ENCODE results near the gene FUT4.
"Not testable (repeated sequence)": the region's sequence is repeated elsewhere in the genome, so short reads cannot be mapped to it uniquely, and the experiment has no call there.

FUT4 gene

DNA sequence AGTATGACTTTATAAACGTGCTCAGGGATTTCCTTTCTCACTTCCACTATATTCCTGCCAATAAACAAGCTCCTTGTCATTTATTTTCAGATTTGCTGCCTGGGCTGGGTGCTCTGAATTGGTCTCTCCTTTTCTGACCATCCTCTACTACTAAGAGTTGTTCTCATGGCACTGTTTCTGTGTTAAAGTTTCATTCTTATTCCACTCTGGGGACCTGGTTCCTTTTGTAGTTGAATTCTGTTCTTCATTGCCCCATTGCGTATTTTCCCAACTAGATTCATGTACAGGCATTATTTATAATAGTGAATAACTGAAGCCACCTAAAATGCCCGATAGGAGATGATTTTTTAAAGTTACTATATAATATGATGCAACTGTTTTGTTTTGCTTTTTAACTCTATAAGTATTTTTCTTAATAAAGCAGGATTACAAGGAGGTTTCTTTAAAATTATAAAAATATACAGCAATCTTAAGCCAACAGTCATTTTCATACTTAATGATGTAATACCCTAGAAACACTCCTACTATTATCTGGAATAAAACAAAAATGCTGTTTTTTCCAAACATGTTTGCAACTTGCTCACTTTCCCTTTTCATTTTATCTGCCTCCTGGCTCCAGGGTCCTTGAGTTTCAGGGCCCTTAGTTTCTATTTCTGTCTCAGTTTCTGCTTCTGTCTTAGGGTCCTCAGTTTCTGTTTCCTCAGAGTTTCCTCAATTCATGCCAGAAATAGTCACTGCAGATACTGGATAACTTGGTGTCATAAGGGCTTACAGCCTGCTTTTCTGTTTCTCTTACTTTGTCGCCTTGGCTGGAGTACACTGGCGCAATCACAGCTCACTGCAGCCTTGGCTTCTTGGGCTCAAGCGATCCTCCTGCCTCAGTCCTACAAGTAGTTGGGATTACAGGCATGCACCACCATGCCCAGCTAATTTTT is 9.8 kb upstream of the FUT4 start:
- no peak for DNase-seq

DNA sequence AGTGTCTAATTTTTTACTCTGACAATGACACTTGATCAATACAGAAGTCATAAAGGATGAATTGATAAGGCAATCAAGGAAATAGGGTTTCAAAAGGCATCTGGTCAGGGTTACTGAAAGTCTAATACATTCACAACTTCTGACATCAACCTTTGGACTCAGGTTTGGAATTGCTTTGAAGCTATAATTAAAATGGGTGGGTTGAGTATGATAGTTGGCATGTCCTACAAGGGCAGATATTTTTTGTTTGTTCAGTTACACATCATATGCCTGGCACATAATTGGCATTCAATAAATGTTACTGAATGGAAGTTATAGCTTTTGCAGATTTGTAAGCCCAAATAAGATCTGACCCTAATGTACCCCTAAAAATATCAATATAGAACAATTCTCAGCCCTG is 7.3 kb upstream of the FUT4 start:
- DNase-seq, result no peak

DNA sequence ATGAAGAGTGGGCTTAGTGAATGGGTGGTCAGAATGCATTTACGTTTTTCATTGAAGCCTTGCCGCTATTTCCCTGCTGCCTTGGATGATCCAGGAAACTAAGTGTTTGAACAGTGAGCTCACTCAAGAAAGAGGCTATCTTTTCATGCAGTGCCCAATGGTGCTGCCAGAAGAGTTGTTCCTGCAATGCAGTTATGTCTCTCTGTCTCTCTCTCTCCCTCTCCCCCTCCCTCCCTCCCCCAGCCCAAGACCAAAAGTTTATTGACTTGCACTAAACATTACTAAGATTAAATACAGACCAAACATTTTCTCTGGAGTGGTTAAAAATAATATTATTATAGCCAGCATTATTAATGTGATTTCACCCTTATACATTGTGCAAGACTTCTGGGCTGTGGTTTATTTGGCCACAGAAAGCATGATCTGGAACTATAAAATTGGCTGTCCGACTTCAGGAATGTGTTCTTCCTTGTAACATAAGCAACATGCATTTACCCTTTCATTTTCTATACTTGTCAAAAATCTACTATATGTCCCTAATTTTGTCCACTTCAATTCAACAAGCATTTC is 6.6 kb upstream of the FUT4 start:
- DNase-seq, result no peak

DNA sequence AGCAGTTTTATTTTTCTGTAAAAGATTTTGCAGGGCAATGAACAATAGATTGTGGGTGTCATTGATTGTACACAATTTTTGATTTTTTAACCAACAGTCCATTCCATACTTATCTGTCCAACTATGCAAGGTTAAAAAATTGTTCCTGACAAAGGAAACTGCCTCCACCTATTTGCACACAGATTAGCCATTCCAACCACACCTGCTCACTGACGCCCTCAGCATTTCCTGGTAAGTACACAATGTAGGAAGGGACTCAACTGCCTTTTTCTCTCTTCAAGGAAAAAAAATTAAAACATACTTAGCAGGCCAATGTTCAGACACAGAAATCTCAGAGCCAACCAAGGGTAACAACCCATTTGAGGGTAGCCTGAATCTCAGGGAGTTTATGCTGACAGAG is 4.3 kb upstream of the FUT4 start:
- DNase-seq, result no peak

DNA sequence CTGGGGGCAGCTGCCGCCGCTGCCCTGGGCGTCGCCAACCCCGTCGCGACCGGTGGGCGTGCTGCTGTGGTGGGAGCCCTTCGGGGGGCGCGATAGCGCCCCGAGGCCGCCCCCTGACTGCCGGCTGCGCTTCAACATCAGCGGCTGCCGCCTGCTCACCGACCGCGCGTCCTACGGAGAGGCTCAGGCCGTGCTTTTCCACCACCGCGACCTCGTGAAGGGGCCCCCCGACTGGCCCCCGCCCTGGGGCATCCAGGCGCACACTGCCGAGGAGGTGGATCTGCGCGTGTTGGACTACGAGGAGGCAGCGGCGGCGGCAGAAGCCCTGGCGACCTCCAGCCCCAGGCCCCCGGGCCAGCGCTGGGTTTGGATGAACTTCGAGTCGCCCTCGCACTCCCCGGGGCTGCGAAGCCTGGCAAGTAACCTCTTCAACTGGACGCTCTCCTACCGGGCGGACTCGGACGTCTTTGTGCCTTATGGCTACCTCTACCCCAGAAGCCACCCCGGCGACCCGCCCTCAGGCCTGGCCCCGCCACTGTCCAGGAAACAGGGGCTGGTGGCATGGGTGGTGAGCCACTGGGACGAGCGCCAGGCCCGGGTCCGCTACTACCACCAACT is 1.0 kb downstream of the FUT4 start:
- no peak for DNase-seq

DNA sequence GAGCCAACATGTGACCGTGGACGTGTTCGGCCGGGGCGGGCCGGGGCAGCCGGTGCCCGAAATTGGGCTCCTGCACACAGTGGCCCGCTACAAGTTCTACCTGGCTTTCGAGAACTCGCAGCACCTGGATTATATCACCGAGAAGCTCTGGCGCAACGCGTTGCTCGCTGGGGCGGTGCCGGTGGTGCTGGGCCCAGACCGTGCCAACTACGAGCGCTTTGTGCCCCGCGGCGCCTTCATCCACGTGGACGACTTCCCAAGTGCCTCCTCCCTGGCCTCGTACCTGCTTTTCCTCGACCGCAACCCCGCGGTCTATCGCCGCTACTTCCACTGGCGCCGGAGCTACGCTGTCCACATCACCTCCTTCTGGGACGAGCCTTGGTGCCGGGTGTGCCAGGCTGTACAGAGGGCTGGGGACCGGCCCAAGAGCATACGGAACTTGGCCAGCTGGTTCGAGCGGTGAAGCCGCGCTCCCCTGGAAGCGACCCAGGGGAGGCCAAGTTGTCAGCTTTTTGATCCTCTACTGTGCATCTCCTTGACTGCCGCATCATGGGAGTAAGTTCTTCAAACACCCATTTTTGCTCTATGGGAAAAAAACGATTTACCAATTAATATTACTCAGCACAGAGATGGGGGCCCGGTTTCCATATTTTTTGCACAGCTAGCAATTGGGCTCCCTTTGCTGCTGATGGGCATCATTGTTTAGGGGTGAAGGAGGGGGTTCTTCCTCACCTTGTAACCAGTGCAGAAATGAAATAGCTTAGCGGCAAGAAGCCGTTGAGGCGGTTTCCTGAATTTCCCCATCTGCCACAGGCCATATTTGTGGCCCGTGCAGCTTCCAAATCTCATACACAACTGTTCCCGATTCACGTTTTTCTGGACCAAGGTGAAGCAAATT is 1.8 kb downstream of the FUT4 start:
- DNase-seq, result no peak

DNA sequence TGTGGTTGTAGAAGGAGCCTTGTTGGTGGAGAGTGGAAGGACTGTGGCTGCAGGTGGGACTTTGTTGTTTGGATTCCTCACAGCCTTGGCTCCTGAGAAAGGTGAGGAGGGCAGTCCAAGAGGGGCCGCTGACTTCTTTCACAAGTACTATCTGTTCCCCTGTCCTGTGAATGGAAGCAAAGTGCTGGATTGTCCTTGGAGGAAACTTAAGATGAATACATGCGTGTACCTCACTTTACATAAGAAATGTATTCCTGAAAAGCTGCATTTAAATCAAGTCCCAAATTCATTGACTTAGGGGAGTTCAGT is 2.4 kb downstream of the FUT4 start:
- no peak for DNase-seq

DNA sequence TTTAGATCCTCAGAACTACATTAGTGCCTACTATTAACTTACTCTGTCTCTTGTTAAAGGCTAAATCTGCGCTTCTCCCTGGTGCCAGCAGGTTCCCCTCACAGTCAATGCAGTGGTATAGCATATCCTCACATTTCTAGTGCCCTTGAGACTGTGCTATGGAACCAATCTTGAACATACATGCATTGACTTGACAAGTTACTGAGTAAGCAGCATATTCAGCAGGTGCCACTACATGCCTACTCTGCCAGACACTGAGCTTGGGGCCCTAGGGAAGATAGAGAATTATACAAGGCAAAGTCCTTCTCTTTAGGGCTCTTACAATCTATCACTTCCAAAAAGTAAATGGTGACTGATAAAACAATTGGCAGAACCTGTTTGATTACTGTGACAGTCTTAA is 3.2 kb downstream of the FUT4 start:
- DNase-seq, result no peak

DNA sequence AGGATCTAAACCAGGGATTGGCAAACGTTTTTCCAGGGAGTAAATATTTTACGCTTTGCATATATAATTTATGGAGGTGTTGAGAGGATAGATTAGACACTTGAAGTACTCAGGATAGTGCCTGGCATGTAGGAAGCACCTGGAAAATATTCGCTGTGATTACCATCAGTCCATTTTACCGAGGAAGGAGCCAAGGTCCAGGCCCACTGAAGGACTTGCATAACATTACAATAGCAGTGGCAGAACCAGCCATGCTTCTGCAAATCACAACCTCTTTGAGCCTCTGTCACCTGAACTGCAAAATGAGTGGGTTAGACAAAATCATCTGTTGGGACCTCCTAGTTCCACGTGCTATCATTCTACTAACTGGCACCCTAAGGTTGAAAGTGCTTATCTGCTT is 5.4 kb downstream of the FUT4 start:
- no peak for DNase-seq

DNA sequence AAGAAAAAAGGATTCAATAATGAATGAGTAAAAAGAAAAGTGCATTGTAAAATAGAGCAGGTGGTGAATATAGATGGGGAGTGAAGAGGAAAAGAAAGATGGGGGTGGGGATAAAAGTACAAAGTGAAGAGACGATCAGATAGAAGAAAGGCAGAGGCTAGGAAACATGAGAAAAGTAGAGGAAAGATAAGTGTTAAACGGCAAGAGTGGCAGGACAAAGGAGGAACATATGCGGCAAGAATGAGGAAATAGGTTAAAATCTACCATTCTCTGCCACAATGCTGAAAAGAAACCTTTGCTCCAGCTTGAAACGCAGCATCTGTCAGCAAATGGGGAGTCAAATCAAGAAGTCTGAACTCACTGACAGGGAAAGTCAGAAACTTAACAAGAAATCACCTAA is 6.8 kb downstream of the FUT4 start:
- no peak for DNase-seq

DNA sequence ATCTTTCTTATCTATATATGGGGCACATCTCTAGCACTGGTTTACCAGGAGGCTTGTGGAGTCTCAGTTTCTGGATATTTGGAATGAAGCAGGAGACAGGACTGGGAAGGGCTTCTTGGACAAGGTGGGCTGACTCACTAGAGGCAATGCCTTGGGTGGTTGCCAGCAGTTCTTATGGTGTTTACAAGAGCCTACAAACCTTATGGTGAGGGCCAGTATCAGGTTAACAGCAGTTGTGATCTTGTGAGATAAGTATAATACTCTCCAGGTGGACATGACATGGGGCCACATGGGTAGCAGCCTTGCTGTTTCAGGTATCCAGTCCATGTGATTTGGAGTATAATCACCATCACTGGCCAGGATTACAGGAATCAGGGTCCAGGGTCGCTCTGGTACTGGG is 10.2 kb downstream of the FUT4 start:
- no peak for DNase-seq

DNA sequence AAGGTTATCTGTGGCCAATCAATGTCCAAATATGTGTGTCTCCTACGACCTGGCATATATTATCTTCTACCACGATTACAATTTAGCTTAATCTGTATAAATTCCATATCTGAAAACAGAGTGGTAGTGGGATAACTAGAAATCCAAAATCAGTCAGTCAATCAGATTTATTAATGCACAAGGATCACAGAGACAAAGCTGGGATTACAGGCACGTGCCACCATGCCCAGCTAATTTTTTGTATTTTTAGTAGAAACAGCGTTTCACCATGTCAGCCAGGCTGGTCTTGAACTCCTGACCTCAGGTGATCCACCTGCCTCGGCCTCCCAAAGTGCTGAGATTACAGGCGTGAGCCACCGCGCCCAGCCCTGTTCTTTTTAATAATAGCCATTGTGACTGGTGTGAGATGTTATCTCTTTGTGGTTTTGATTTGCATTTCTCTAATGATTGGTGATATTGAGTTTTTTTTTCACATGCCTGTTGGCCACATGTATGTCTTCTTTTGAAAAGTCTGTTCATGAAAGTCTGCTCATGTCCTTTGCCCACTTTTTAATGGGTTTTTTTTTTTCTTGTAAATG is 12.1 kb downstream of the FUT4 start:
- not testable (repeated sequence) for DNase-seq

DNA sequence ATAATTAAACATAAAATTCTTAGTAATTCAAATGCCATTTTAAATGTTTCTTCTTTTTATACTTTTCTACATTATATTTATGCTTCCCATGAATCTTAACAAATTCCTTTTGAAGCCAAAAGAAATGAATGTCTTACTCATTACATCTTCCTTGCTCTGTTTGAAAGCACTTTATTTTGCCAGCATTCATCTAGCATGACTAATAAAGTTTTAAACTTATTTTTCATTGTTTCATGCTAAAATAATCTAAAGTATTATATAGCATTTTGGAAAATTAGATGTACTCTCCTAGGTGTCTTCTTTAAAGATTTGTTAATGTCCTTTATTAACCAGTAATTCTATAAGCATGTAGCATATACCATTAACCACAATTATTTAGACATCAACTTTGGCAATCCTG is 13.7 kb downstream of the FUT4 start:
- DNase-seq, result no peak

DNA sequence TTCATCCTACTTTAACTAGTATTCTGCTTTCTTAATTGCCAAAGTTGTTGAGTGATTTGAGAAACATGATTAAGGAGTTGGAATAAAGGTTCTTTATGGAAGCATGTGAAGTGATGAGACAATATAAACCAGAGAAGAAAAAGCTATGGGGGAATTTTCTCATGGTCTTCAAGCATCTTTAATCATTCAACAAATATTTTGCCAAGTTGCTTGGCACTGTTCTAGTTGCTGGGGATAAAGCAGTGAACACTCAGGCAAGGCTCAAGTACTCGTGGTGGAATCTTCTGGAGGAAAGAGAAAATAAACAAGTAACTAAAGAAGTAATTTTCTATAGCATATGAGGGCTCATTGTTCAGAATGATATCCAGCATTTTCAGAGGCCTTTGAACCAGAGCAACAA is 14.3 kb downstream of the FUT4 start:
- DNase-seq, result no peak

DNA sequence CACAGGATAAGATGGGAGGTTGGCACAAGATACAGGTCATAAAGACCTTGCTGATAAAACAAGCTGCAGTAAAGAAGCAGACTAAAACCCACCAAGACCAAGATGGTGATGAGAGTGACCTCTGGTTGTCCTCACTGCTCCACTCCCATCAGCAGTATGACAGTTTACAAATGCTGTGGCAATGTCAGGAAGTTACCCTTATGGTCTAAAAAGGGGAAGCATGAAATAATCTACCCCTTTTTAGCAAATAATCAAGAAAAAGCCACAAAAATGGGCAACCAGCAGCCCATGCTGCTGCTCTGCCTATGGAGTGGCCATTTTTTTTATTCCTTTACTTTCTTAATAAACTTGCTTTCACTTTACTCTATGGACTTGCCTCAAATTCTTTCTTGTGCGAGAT is 14.7 kb downstream of the FUT4 start:
- DNase-seq, result no peak

DNA sequence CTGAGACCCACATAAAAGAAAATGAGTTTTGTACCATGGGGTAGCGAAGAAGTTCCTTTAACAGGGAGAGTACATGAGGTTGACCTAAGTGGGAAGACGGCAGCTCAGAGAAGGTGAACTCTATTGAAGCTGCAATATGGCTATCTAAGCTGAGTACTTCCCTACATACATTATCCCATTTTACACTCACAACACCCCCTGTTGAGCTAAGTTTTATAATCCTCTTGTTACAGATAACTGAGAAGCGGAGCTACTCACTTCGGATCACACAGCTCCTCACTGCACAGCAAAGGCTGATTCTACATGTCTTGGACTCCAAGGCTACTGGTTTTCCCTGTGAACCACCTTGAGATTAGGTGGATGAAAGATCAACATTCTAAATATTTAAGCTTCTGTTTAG is 15.2 kb downstream of the FUT4 start:
- no peak for DNase-seq

DNA sequence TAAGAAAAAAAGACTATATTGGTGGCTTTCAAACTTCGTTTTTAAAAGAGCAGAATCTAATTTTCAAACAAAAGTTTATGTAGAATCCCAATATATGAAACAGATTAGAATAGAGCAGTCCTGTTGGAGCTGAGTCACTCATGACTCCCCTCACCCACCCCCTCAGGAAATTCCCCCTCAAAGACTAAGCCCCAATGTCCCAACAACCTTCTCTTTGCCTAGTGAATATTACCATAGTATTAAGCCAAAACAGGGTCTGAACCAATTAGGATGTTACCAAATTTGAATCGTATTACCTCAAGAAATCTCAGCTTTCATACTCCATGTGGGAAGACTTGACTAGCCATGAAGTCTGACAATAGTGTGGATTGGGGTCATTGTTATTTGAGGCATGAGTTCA is 15.6 kb downstream of the FUT4 start:
- no peak for DNase-seq

DNA sequence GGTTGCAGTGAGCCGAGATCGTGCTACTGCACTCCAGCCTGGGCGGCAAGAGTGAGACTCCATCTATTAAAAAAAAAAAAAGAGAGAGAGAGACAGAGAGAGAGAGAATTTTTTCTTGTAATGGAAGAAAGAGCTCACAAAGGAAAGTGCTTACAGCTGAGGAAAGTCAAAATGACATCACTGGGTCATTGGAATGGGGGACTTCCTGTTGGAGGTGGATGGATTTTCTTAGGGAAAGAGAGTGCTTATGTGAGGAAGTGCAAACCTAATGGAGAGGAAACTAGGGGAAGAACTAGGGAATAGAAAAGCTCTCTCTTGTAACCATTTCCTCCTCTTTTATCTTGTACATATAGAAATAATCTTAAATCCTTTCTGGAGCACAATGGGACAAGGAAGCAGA is 17.1 kb downstream of the FUT4 start:
- DNase-seq, result no peak

DNA sequence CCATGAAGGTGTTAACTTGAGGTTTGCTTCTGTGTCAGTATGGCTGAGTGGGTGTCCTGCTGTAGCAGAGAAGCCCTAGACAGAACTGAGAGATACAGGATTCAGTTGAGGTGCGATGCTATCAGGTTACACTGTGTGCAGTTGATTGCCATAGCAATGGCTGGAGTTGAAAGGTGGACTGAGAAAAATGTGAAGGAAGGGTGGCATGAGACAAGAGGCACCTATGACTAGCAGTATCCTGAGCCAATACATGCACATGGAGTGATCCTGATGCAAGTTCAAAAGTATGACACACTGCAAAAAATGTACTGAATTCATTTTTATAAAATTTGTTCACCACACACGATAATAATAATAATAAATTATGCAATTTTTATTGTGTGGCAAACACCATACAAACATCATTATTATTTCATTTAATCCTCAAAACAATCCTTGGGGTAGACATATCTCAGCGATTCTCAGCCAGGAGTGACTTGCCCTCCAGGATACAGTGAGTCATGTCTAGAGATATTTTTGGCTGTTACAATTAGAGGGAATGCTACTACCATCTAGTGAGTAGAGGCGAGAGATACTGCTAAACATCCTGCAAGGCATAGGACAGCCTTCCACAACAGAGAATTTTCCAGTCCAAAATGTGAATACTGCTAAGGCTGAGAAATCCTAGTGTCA is 19.6 kb downstream of the FUT4 start:
- DNase-seq, result no peak

DNA sequence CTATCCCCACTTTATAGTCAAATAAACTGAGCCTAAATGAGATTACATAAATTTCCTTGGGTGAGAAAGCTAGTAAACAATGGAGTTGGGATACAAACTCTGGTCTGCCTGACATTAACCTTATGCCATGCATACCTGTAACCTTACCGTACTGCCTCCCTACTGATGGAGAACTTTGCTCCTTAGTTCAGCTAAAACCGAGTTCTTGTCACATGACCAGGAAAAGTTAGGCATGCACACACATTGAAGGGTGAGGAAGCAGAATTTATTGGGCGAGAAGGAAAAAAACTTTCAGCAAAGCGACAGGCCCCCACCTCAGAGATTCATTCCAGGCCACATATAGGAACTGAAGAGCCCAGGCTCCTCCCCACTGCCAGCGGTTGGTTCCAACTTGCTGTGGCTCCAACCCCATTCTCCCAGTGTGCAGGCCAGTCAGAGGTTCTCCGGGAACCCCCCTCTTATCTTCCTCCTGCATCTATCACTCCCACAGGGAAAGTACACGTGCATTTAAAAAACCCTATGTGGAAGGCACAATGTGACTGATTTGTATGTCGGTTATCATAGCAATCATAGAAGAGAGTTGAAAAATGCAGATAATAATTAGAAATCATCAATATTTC is 20.2 kb downstream of the FUT4 start:
- no peak for DNase-seq

DNA sequence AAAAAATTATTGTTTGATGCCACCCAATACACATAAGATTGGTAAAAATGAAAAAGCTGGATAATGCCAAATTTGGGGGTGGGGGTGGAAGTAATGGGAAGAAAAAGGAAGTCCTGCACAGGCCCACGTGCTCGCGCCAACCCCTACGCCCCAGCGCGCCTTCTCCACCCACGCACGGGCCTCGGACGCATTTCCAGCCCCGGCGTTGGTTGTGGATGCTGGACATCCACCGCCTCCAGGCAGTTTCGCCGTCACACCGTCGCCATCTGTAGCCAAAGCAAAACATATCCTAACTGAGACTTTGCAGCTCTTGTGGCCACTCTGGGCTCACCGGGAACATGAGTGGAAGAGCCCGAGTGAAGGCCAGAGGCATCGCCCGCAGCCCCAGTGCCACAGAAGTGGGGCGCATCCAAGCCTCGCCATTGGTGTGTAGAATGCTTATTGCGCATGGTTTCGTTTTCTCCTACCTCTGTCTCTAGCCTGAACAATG is 23.5 kb downstream of the FUT4 start, which contains the start of gene PIWIL4:
Gene PIWIL4 (plus strand): TSS at position 188 of the 490 bp plus-strand sequence. CDS start 151 bp downstream, at position 339.
- DNase-seq, result no peak

DNA sequence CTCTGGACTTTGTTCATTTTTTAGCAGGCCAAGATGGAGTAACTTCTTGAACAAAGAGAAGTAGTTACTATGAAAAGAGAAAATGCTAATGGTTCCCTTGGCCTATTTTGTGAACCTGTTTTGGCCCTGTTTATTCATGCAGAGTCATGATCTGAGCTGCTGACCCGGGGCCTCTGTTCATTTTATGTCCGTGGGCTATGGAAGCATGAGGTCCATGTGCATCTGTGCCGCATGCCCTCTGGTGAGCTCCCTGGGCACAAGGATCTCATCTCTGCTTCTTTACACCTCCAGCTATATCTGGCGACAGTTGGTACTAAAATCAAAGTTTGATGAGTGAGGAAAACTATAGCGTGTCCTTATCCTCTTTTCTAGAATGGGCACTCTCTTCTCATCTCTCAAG is 24.5 kb downstream of the FUT4 start:
- no peak for DNase-seq

Data from NCI-H2107 (cell line).